DOHH2 (cell line): Measurements from ENCODE around the gene USHBP1.

ENCODE experiments used
- H3F3A ChIP-seq: fragments of 200-600 bp; sonication (generic), shearing (Covaris generic); 2 replicates; pipeline ENCODE4 v1.6.0; 2016; ENCODE audit warnings: antibody characterized with exemption, mild to moderate bottlenecking; ENCODE audit not compliant: control insufficient read depth, insufficient read depth
- H3K27ac ChIP-seq: fragments of 200-600 bp; sonication (generic); 2 replicates; pipeline ENCODE4 v1.5.1; 2014; ENCODE audit warnings: low read depth, mild to moderate bottlenecking, low read length, moderate library complexity
- H3K27me3 ChIP-seq: fragments of 200-600 bp; sonication (generic); 2 replicates; pipeline ENCODE4 v1.6.1; 2014; ENCODE audit warnings: mild to moderate bottlenecking, low read length, mixed read lengths; ENCODE audit not compliant: control insufficient read depth
- H3K36me3 ChIP-seq: fragments of 200-600 bp; sonication (generic); 2 replicates; pipeline ENCODE4 v1.6.1; 2014; ENCODE audit warnings: mild to moderate bottlenecking, low read length, moderate library complexity, mixed read lengths; ENCODE audit not compliant: control insufficient read depth
- H3K4me1 ChIP-seq: fragments of 200-600 bp; sonication (generic); 2 replicates; pipeline ENCODE4 v1.6.1; 2014; ENCODE audit warnings: mild to moderate bottlenecking, low read length, mixed read lengths; ENCODE audit not compliant: control insufficient read depth
- H3K4me2 ChIP-seq: fragments of 200-600 bp; sonication (generic); 2 replicates; pipeline ENCODE4 v1.6.0; 2014; ENCODE audit warnings: mild to moderate bottlenecking, low read length, moderate library complexity
- H3K4me3 ChIP-seq: fragments of 200-600 bp; sonication (generic); 2 replicates; pipeline ENCODE4 v1.5.1; 2014; ENCODE audit warnings: mild to moderate bottlenecking, low read length, mixed read lengths
- H3K79me2 ChIP-seq: fragments of 200-600 bp; sonication (generic); 2 replicates; pipeline ENCODE4 v1.6.1; 2014; ENCODE audit warnings: mild to moderate bottlenecking, low read length, mixed read lengths; ENCODE audit not compliant: control insufficient read depth
- H3K9me2 ChIP-seq: fragments of 200-600 bp; sonication (generic); replicated peaks from 2 replicates; pipeline ENCODE4 v1.6.1; 2014; ENCODE audit warnings: mild to moderate bottlenecking, low read length, mixed read lengths; ENCODE audit not compliant: control insufficient read depth
- H3K9me3 ChIP-seq: fragments of 200-600 bp; sonication (generic); 2 replicates; pipeline ENCODE4 v1.6.1; 2014; ENCODE audit warnings: antibody characterized with exemption, low read length, mixed read lengths; ENCODE audit not compliant: control insufficient read depth, insufficient read depth
- H4K20me1 ChIP-seq: fragments of 200-600 bp; sonication (generic); 2 replicates; pipeline ENCODE4 v1.6.0; 2014; ENCODE audit warnings: low read depth, mild to moderate bottlenecking, antibody characterized with exemption, low read length, moderate library complexity; ENCODE audit not compliant: control insufficient read depth, insufficient read depth
- CTCF ChIP-seq: fragments of 200-600 bp; sonication (generic); IDR thresholded peaks from one replicate; pipeline ENCODE4 v1.5.1; 2014; ENCODE audit warnings: antibody characterized with exemption, mild to moderate bottlenecking, low read depth, low read length; ENCODE audit not compliant: poor library complexity, severe bottlenecking
- EZH2phosphoT487 ChIP-seq: fragments of 200-600 bp; sonication (generic); IDR thresholded peaks from 2 replicates; pipeline ENCODE4 v1.6.1; 2017; ENCODE audit warnings: borderline replicate concordance, mild to moderate bottlenecking, antibody characterized with exemption, low read length, moderate library complexity, mixed read lengths

USHBP1 gene

GRCh38 chr19:17286263-17286662 lies 21.7 kb upstream of the USHBP1 start:
- Histone ChIP-seq H3K9me3 (no peaks in the 10 kb centered on the region), H3K27me3 (no peaks in the 10 kb centered on the region), H3K79me2 (peaks cover 31% of the 10 kb centered on the region), H3K4me3 (no peak overlapping the region), H4K20me1 (peaks cover 13% of the 10 kb centered on the region; the same call in 1 of the 2 replicates), H3K27ac (no peak overlapping the region), H3F3A (peaks cover 12% of the 10 kb centered on the region), H3K4me2 (no peak overlapping the region), H3K36me3 (peaks cover 43% of the 10 kb centered on the region), H3K4me1 (peaks cover 13% of the 10 kb centered on the region), H3K9me2 (no peaks in the 10 kb centered on the region)
- no peak for TF ChIP-seq EZH2phosphoT487
- no peak for TF ChIP-seq CTCF

- H3K4me2 ChIP-seq, result no peak overlapping the region
- H3K9me2 ChIP-seq, result no peaks in the 10 kb centered on the region
- H3K36me3 ChIP-seq, result peaks cover 43% of the 10 kb centered on the region
- TF ChIP-seq EZH2phosphoT487 (no peak), CTCF (no peak)
- H3K4me1 ChIP-seq, result peaks cover 20% of the 10 kb centered on the region
- H3K9me3 ChIP-seq, result no peaks in the 10 kb centered on the region
- no peaks in the 10 kb centered on the region for H3K27me3 ChIP-seq
- H3K4me3 ChIP-seq, result no peak overlapping the region
- peaks cover 19% of the 10 kb centered on the region for H3F3A ChIP-seq
- H3K27ac ChIP-seq, result no peak overlapping the region
- H3K79me2 ChIP-seq, result peaks cover 33% of the 10 kb centered on the region
- peaks cover 13% of the 10 kb centered on the region; the same call in 1 of the 2 replicates for H4K20me1 ChIP-seq
Measured at GRCh38 chr19:17285415-17286135, 21.0 kb upstream of the USHBP1 start.

GRCh38 chr19:17283504-17283996 lies 19.0 kb upstream of the USHBP1 start:
- TF ChIP-seq EZH2phosphoT487 (no peak), CTCF (no peak)
- no peaks in the 10 kb centered on the region for H3K9me2 ChIP-seq

More at GRCh38 chr19:17283504-17283996, 19.0 kb upstream of the USHBP1 start:
- Histone ChIP-seq H4K20me1 (peaks cover 13% of the 10 kb centered on the region; the same call in 1 of the 2 replicates), H3K36me3 (peaks cover 58% of the 10 kb centered on the region), H3K4me1 (peaks cover 38% of the 10 kb centered on the region), H3K79me2 (peaks cover 33% of the 10 kb centered on the region), H3K27me3 (no peaks in the 10 kb centered on the region), H3F3A (peaks cover 29% of the 10 kb centered on the region), H3K4me3 (no peak overlapping the region), H3K9me3 (no peaks in the 10 kb centered on the region), H3K4me2 (peak overlapping the region; percentile 80; the same call in 1 of the 2 replicates), H3K27ac (no peak overlapping the region)
